Sigmoid colon (tissue), 7 donors: ENCODE results near the gene SSBP4. TPM values are rescaled to one million over a fixed set of nuclear protein-coding genes. Genes with fewer than 3 reads are reported as not detected.

Source experiments
- DNase-seq: peaks from one replicate; pipeline ENCODE4 v3.0.0-alpha.2; 2019
- H3K27ac ChIP-seq, 4 donors: fragments of 200-600 bp; sonication (generic); one replicate each; pipeline ENCODE4 v1.5.1; 2016 to 2019; ENCODE audit warnings: mild to moderate bottlenecking in 1 of 4
- H3K27me3 ChIP-seq, 3 donors: fragments of 200-600 bp; sonication (generic); one replicate each; pipeline ENCODE4 v1.5.1; 2019; ENCODE audit warnings: mild to moderate bottlenecking in 1 of 3
- H3K36me3 ChIP-seq, 4 donors: fragments of 200-600 bp; sonication (generic); one replicate each; pipeline ENCODE4 v1.5.1; 2016 to 2019
- H3K4me1 ChIP-seq, 4 donors: fragments of 200-600 bp; sonication (generic); one replicate each; pipeline ENCODE4 v1.5.1; 2017 to 2019
- H3K4me3 ChIP-seq, 4 donors: fragments of 200-600 bp; sonication (generic); one replicate each; pipeline ENCODE4 v1.5.1; 2017 to 2019; ENCODE audit warnings: mild to moderate bottlenecking in 2 of 4, moderate library complexity in 1 of 4
- H3K9me3 ChIP-seq, 4 donors: fragments of 200-600 bp in 3 of 4; sonication (generic) in 3 of 4; one replicate each; pipeline versions ENCODE4 v1.5.1 to v1.6.1; 2013 to 2019
- EP300 ChIP-seq, 4 donors: sonication (generic); formaldehyde crosslinking; IDR thresholded peaks; one replicate each; pipeline ENCODE4 v1.6.1; 2017; ENCODE audit warnings: antibody characterized with exemption in 4 of 4
- POLR2A ChIP-seq, 2 donors: fragments of 450-650 bp; IDR thresholded peaks; one replicate each; pipeline ENCODE4 v1.6.1; 2016; ENCODE audit warnings: antibody characterized with exemption in 2 of 2, mild to moderate bottlenecking in 2 of 2, moderate library complexity in 2 of 2
- POLR2AphosphoS5 ChIP-seq, 4 donors: sonication (generic); formaldehyde crosslinking; IDR thresholded peaks; one replicate each; pipeline ENCODE4 v1.6.1; 2017; ENCODE audit warnings: antibody characterized with exemption in 4 of 4
- WGBS, 2 donors: extraction: QIAGEN DNeasy Blood & Tissue Kit; methylation state at CpG; one replicate each; pipeline ENCODE4 v1.1.7; 2013; 5-methylcytosine and 5-hydroxymethylcytosine counted together
- intact Hi-C: fragments of 100-400 bp; cut with DNase I; formaldehyde crosslinking; loops from one replicate; pipeline ENCODE4 v1.15.1; 2023
- polyA plus RNA-seq, 3 donors: library from polyadenylated mRNA; stranded (reverse); fragments of 200-250 nt; gene quantifications; one replicate each; pipeline ENCODE4 v1.2.3, GENCODE V29; 2013
- total RNA-seq, 4 donors: library from RNA; depleted of rRNA; stranded (reverse); fragments of >200 nt; gene quantifications; one replicate each; pipeline ENCODE4 v1.1.0, GENCODE V29; 2016
- TF ChIP-seq, protein P1 (sequence below), 4 experiments: fragments of 450-650 bp in 3 of 4; fragments of 200-600 bp in 1 of 4; IDR thresholded peaks; one replicate each; pipeline ENCODE4 v1.5.1; 2016 to 2019; ENCODE audit warnings: antibody characterized with exemption in 4 of 4, mild to moderate bottlenecking in 3 of 4, moderate library complexity in 2 of 4
- donor health status: healthy with polysubstance abuse.
- donor health status: Bipolar disorder and iron deficiency.
- donor health status: healthy.

Gene SSBP4
- total and polyA plus RNA-seq, 7 donors: 13.9 to 71.4 (median 52.4) TPM

DNA sequence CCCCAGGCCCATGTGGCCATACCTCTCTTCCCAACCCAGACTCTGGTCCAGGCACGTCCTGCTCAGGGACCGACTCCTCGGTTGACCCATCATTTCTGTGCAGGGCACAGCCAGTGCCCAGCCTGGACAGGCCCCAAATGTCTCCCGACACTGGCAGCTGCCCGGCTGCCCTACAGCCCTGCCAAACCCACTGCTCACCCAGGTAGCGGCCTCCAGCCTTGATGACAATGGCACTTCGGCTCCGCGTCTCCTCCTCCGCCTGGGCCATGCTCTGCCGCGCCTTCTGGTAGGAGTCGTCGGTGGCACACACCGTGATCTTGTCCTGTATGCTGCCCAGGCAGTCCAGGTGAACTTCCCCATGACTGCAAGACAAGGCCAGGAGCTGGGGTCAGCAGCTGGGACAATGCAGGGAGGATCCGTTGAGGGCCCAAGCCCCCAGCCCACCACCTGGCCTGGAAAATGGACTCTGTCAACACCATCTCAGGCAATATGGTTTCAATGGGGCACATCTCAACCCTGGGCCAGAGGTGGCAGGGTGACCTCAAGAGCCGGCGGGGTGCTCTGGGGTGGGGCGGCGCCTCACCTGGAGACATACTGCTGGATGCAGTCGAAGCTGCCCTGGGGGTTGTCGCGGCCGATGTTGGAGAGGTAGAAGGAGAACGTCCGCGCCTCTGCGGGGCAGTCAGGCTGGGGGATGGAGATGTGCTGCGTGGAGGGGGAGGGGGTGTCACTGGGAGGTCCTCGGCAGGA, 46.2 kb downstream of the SSBP4 start:
- peaks cover 0 to 77% (median 68%) of the 10 kb centered on the region in 4 donors for H3K4me1 ChIP-seq

DNA sequence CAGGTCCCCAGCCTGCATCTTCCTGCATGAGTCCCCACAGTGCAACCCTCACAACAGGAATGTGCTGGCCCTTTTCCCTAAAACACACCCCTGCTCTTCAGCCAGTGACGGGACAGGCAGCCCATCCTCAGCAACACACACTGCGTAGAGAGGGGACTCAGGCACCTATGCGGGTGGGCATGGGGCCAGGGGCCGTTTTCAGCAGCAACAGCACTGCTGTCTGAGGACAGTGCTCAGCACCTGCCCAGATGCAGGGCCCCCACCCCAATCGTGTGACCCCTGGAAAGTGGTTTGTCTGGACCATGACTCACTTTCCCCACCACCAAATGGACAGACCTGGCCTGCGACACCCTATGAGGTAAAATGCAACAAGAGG, 46.8 kb downstream of the SSBP4 start:
- H3K9me3 ChIP-seq: no peaks in the 10 kb centered on the region
- WGBS, 2 donors: 87 to 93% methylated on average over 6 of the region's 6 CpGs
- H3K27me3 ChIP-seq: no peaks in the 10 kb centered on the region
- peak overlapping the region; percentile 69 to 92 (median 85) for H3K27ac ChIP-seq
- peaks cover 0 to 17% (median 4%) of the 10 kb centered on the region in 4 donors for H3K36me3 ChIP-seq
- peaks cover 0 to 75% (median 63%) of the 10 kb centered on the region in 4 donors for H3K4me1 ChIP-seq
- intact Hi-C loops: loop anchor here (10.0 kb wide), 1 partner anchor 189 kb away; no protein-coding TSS in a partner anchor
- DNase-seq: peak; percentile 69
- no peak for TF ChIP-seq POLR2AphosphoS5 (IDR thresholded peaks at IDR 0.05)
- TF ChIP-seq, protein P1, sequence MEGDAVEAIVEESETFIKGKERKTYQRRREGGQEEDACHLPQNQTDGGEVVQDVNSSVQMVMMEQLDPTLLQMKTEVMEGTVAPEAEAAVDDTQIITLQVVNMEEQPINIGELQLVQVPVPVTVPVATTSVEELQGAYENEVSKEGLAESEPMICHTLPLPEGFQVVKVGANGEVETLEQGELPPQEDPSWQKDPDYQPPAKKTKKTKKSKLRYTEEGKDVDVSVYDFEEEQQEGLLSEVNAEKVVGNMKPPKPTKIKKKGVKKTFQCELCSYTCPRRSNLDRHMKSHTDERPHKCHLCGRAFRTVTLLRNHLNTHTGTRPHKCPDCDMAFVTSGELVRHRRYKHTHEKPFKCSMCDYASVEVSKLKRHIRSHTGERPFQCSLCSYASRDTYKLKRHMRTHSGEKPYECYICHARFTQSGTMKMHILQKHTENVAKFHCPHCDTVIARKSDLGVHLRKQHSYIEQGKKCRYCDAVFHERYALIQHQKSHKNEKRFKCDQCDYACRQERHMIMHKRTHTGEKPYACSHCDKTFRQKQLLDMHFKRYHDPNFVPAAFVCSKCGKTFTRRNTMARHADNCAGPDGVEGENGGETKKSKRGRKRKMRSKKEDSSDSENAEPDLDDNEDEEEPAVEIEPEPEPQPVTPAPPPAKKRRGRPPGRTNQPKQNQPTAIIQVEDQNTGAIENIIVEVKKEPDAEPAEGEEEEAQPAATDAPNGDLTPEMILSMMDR (IDR thresholded peaks at IDR 0.05): no peak
- TF ChIP-seq EP300 (IDR thresholded peaks at IDR 0.05): no peak
- no peak for TF ChIP-seq POLR2A (IDR thresholded peaks at IDR 0.05)
- H3K4me3 ChIP-seq: no peak overlapping the region

More for the DNA sequence above, 46.2 kb downstream of the SSBP4 start:
- TF ChIP-seq POLR2AphosphoS5 (IDR thresholded peaks at IDR 0.05) (no peak), POLR2A (IDR thresholded peaks at IDR 0.05) (no peak), EP300 (IDR thresholded peaks at IDR 0.05) (no peak)
- TF ChIP-seq, protein P1 (IDR thresholded peaks at IDR 0.05): no peak
- peak overlapping the region; percentile 69 to 92 (median 85) for H3K27ac ChIP-seq
- no peaks in the 10 kb centered on the region for H3K9me3 ChIP-seq
- DNase-seq: peak; percentile 69
- H3K36me3 ChIP-seq: peaks cover 0 to 17% (median 5%) of the 10 kb centered on the region in 4 donors
- 90 to 94% methylated on average over 30 of the region's 30 CpGs for WGBS, 2 donors
- H3K4me3 ChIP-seq: no peak overlapping the region
- H3K27me3 ChIP-seq: no peaks in the 10 kb centered on the region
- intact Hi-C loops: loop anchor here (10.0 kb wide), 1 partner anchor 189 kb away; no protein-coding TSS in a partner anchor

DNA sequence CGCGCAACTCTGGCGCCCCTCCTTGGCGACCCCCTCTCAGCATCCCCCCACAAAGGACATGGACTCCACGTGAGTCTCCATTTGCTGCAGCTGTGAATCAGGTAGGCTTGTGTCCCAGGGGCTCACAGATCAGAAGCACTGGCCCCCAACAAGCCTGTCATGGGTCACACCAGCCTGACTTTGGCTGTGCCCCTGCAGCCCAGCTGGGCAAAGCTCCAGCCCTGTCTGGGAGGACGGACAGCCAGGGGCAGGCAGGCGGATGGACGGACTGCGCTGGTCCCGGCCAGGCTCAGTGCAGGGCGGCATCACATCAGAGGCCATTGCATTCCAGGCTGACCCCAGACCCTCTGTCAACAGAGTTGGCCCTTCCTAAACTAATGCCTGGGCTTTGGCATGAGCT, 47.2 kb downstream of the SSBP4 start:
- Histone ChIP-seq H3K4me3 (no peak overlapping the region), H3K27me3 (no peaks in the 10 kb centered on the region), H3K9me3 (no peaks in the 10 kb centered on the region), H3K36me3 (peaks cover 0 to 17% (median 2%) of the 10 kb centered on the region in 4 donors), H3K27ac (peak overlapping the region; percentile 6 to 92 (median 85)), H3K4me1 (peaks cover 0 to 71% (median 59%) of the 10 kb centered on the region in 4 donors)
- intact Hi-C loops: loop anchor here (10.0 kb wide), 1 partner anchor 188 kb away; no protein-coding TSS in a partner anchor
- TF ChIP-seq, protein P1 (IDR thresholded peaks at IDR 0.05): no peak
- TF ChIP-seq EP300 (IDR thresholded peaks at IDR 0.05) (no peak), POLR2AphosphoS5 (IDR thresholded peaks at IDR 0.05) (no peak), POLR2A (IDR thresholded peaks at IDR 0.05) (no peak)
- peak; percentile 66 for DNase-seq
- 93 to 97% methylated on average over 11 of the region's 11 CpGs for WGBS, 2 donors

GRCh38 chr19:18467978-18468377, 48.8 kb downstream of the SSBP4 start:
- 87 to 94% methylated on average over 3 of the region's 3 CpGs for WGBS, 2 donors
- no peaks in the 10 kb centered on the region for H3K27me3 ChIP-seq
- H3K4me1 ChIP-seq: peaks cover 0 to 56% (median 52%) of the 10 kb centered on the region in 4 donors
- no peak for DNase-seq
- peaks cover 0 to 29% (median 4%) of the 10 kb centered on the region in 4 donors for H3K36me3 ChIP-seq
- intact Hi-C loops: loop anchor here (10.0 kb wide), 1 partner anchor 187 kb away; no protein-coding TSS in a partner anchor
- no peak overlapping the region for H3K27ac ChIP-seq
- no peaks in the 10 kb centered on the region for H3K9me3 ChIP-seq
- TF ChIP-seq POLR2AphosphoS5 (IDR thresholded peaks at IDR 0.05) (no peak), EP300 (IDR thresholded peaks at IDR 0.05) (no peak), POLR2A (IDR thresholded peaks at IDR 0.05) (no peak)
- TF ChIP-seq, protein P1 (IDR thresholded peaks at IDR 0.05): no peak
- H3K4me3 ChIP-seq: no peak overlapping the region
